ENCODE data around the gene DLG4.

DNA sequence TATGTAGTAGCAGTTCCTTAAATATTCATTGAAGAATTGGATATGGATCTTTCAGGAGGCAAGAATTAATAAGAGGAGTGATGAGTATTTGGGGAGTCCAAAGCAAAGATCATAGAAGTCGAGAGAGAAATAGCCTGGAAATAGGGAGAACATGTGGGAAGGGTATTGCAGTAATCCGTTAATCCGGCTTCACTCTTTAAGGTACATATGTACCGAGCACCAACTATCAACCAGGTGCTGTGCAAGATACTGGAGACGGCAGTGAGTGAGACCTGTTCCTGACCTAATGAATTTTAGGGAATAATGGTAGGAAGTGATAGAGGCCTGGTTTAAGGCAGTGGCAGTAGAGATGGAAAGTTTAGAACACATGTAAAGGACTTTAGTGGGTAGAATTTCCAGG is 33.4 kb upstream of the DLG4 start:
- TF ChIP-seq, protein P1, sequence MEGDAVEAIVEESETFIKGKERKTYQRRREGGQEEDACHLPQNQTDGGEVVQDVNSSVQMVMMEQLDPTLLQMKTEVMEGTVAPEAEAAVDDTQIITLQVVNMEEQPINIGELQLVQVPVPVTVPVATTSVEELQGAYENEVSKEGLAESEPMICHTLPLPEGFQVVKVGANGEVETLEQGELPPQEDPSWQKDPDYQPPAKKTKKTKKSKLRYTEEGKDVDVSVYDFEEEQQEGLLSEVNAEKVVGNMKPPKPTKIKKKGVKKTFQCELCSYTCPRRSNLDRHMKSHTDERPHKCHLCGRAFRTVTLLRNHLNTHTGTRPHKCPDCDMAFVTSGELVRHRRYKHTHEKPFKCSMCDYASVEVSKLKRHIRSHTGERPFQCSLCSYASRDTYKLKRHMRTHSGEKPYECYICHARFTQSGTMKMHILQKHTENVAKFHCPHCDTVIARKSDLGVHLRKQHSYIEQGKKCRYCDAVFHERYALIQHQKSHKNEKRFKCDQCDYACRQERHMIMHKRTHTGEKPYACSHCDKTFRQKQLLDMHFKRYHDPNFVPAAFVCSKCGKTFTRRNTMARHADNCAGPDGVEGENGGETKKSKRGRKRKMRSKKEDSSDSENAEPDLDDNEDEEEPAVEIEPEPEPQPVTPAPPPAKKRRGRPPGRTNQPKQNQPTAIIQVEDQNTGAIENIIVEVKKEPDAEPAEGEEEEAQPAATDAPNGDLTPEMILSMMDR (IDR thresholded peaks at IDR 0.05): no peak
- TF ChIP-seq USF2 (CRISPR knock-in tag; IDR thresholded peaks at IDR 0.05): no peak
- no peak for TF ChIP-seq ZNF138 (CRISPR knock-in tag; conservative IDR thresholded peaks at IDR 0.05)
- TF ChIP-seq FOXK1 (CRISPR knock-in tag; IDR thresholded peaks at IDR 0.05): no peak
- TF ChIP-seq, protein P2, sequence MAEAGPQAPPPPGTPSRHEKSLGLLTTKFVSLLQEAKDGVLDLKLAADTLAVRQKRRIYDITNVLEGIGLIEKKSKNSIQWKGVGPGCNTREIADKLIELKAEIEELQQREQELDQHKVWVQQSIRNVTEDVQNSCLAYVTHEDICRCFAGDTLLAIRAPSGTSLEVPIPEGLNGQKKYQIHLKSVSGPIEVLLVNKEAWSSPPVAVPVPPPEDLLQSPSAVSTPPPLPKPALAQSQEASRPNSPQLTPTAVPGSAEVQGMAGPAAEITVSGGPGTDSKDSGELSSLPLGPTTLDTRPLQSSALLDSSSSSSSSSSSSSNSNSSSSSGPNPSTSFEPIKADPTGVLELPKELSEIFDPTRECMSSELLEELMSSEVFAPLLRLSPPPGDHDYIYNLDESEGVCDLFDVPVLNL (CRISPR knock-in tag; IDR thresholded peaks at IDR 0.05; ENCODE audit: borderline replicate concordance, low read depth): no peak
- TF ChIP-seq, protein P3, sequence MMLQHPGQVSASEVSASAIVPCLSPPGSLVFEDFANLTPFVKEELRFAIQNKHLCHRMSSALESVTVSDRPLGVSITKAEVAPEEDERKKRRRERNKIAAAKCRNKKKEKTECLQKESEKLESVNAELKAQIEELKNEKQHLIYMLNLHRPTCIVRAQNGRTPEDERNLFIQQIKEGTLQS (CRISPR knock-in tag; conservative IDR thresholded peaks at IDR 0.05): no peak
- no peak for TF ChIP-seq NFE2L1 (CRISPR knock-in tag; IDR thresholded peaks at IDR 0.05)
- TF ChIP-seq ZMAT4 (CRISPR knock-in tag; IDR thresholded peaks at IDR 0.05): no peak
- TF ChIP-seq HMGA2 (CRISPR knock-in tag; IDR thresholded peaks at IDR 0.05): no peak
- no peak for TF ChIP-seq ZNF232 (CRISPR knock-in tag; IDR thresholded peaks at IDR 0.05)
- TF ChIP-seq RELA (CRISPR knock-in tag; IDR thresholded peaks at IDR 0.05; ENCODE audit: borderline replicate concordance): no peak
- no peak for TF ChIP-seq ZBTB21 (CRISPR knock-in tag; IDR thresholded peaks at IDR 0.05; ENCODE audit: borderline replicate concordance)
